GM19240 (cell line): ENCODE measurements around the gene ANKS1A.
"Not testable (repeated sequence)": the region's sequence is repeated elsewhere in the genome, so short reads cannot be mapped to it uniquely, and the experiment has no call there.

ENCODE experiments used
- DNase-seq: peaks from one replicate; pipeline ENCODE4 v3.0.0; 2011; ENCODE audit warnings: low spot score; ENCODE audit not compliant: insufficient read length

ANKS1A gene

DNA sequence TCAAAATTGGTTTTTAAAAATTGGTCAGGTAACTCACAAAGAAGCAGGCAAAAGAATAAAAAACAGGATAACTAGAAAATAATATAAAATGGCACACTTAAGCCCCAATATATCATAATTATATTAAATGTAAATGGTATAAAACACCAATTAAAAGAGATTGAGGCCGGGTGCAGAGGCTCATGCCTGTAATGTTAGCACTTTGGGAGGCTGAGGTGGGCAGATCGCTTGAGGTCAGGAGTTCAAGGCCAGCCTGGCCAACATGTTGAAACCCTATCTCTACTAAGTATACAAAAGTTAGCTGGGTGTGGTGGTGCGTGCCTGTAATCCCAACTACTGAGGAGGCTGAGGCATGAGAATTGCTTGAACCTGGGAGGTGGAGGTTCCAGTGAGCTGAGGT lies 216.0 kb downstream of the ANKS1A start:
- DNase-seq: no peak

DNA sequence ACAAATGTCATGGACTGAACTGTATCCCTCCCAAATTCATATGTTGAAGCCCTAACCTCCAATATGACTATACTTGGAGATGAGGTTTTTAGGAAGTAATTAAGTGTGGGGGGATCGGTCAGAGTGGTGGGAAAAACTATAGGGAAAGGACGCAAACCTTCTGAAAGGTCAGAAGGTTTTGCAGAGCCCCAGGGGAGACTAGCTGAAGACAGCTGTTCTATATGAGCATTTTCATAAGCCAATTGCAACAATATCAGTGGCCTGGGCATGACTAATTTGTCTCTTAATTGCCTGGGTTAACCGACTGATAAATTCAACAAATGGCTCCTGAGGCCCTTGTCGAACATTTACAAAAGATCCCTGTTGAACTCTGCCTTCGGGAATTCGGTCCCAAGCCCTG lies 217.0 kb downstream of the ANKS1A start:
- not testable (repeated sequence) for DNase-seq

DNA sequence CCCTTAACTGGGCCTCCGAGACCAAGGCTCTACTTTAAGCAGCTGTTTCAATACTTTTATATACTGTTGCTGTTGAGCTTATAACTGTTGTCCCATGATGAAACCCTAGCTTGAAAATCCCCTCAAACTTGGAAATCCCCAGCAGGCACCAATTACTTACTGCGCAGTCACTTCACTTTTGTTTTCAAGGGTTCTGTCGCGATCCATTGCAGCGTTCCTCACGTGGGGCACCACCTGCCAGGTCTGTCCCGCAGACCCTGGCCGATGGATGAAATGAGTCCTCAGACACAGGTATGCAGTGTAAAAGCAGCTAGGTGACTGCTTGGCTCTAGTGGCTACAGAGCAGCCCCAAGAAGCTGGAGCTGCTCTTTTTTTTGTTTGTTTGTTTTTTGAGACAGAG lies 218.2 kb downstream of the ANKS1A start:
- DNase-seq: not testable (repeated sequence)

DNA sequence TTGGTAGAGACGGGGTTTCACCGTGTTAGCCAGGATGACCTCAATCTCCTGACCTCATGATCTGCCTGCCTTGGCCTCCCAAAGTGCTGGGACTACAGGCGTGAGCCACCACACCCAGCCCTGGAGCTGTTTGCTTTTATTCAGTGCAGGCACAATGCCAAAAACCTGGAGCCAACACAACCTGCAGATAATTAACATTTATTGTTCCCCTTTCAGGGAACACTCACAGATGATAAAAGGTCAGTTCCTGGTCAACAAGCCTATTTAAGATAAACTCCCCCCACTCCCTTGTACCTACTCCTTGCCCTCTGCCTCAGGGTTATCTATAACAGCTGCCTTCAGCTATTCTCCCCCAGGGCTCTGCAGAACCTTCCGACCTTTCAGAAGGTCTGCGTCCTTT lies 218.7 kb downstream of the ANKS1A start:
- not testable (repeated sequence) for DNase-seq

DNA sequence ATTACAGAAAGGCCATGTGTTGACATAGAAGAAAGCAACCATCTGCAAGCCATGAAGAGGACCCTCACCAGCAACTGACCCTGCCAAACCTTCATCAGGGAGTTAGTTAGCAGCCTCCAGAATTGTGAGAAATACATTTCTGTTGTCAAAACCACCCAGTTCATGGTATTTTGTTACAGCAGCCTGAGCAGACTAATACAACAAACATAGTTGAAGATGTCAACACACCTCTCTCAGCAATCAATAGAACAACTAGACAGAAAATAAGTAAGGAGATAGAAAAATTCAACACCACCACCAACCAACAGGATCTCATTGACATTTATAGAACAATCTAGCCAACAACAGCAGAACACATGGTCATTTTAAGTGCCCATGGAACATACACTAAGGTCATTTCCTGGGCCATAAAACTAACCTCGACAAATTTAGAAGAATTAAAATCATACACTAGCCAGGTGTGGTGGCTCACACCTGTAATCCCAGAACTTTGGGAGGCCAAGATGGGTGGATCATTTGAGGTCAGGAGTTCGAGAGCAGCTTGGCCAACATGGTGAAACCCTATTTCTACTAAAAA lies 219.3 kb downstream of the ANKS1A start:
- no peak for DNase-seq

DNA sequence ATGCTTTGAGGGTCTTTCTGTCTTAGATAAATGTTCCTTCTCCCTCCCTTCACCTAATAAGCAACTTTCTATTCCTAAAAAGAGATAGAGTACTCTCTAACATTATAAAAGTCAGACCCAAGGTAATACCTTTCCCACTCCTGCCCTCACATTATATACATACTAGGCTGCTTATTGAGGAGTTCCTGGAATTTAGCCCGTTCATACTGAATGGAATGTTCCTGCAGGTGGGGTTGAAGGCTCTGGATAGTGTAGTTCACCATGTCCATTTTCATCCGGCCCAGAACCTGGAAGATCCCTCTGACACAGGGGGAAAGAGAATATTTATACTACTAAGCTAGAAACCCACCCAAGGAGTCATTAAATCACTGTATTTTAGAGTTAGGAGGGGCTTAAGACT lies 231.7 kb downstream of the ANKS1A start:
- no peak for DNase-seq

GRCh38 chr6:35124356-35124755 lies 235.3 kb downstream of the ANKS1A start:
- no peak for DNase-seq

GRCh38 chr6:35128042-35128441 lies 239.0 kb downstream of the ANKS1A start:
- DNase-seq: no peak

GRCh38 chr6:35128496-35128895 lies 239.4 kb downstream of the ANKS1A start:
- no peak for DNase-seq

- DNase-seq: no peak
These were observed 247.1 kb downstream of the ANKS1A start for GRCh38 chr6:35136185-35136584.

GRCh38 chr6:35138191-35138590 lies 249.1 kb downstream of the ANKS1A start:
- not testable (repeated sequence) for DNase-seq

DNA sequence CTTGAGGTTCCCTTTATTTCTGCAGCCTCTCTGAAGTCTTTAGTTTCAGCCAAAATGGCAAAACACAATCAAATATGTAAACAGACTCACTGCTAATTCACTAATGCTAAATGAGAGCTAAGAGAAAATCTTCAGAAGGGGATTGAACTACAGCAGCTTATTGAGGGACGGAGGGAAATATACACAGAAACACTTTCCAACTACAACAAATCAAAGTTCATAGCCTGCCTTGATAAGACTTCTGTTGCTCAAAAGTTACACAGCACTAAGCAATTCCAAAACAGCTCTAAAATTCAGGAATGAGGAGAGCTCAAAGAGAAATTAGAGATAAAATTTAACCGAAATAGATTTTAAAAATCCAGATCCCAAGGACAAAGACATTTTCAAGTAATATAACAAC lies 250.4 kb downstream of the ANKS1A start:
- no peak for DNase-seq

DNA sequence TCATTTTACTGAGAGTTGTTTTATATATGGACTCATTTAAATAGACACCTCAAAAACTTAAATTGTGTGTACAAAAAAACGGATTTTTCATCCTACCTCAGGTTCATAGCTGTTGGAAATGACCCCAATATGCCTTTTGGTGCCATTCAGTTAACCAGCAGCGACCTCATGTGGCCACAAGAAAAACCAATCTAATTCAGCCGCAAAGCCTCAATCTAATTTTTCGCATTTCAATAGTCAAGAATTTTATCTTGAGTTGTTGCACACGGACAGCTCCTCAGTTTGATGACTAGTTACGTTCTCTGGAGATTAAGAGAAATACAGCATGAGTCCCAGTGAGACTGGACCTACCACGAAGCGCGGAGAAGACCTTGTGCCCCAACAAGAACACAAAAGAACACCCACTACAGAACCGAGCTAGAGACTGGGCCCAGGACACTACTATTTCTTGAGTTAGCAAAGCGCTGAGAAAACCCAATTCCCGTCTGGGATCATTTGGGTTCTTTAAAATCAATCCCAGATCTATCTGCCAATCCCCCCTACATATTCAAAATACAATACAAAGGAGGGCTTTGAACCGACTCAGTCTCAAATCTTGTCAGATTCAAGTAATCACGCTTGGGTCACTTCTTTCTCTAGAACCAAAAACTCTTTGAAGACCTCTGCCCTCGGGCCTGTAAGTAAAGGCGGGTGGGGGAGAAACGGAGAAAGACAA lies 251.0 kb downstream of the ANKS1A start:
- no peak for DNase-seq

DNA sequence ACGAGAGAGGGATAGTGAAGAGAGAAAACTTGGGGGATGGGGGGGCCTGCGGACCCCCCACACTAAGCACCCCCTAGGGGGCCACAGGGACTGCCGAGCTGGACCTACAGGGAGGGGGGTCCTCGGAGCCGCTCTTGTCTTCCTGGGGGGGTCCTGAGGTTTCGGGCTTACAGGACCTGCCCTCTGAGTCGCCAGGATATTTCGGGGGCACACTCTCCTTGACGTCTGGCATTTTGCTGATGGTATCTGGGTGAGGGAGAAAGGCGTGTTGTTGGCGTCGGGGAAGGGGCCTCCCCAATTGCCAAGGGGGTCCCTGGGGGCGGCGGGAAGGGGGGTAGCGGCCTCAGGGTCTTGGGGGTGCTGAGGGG lies 251.6 kb downstream of the ANKS1A start:
- DNase-seq: no peak
